PC-3 (cell line): ENCODE measurements around the gene LINC01488.

Source experiments
- EZH2 ChIP-seq: fragments of 300-600 bp; sonication (generic); IDR thresholded peaks from one replicate; pipeline ENCODE4 v1.6.1; 2017; ENCODE audit warnings: antibody characterized with exemption, mild to moderate bottlenecking, low read length; ENCODE audit not compliant: unreplicated experiment
- TF ChIP-seq, protein P1 (sequence below): fragments of 300-600 bp; sonication (generic); conservative IDR thresholded peaks from 2 replicates; pipeline ENCODE4 v1.5.1; 2017; ENCODE audit warnings: antibody characterized with exemption, low read depth, mild to moderate bottlenecking, low read length

DNA sequence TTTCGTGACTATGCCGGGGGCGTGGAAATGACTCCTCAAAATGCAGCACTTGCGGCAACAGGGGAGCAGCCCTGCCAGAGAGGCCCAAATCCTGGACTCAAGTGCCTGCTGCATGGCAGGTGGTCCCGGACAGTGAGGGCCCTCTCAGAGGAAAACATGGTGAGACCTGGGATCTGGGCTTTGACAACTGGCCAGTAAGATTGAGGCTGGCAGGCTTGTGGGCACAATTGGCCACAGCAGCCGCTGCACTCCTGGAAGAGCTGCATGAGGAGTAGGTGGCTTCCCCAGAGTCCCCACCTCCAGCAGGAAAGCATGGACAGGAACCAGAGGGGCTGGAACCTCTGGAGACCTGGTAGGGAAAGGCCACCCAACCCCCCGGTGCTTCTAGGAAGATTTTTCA is 13.4 kb downstream of the LINC01488 start:
- TF ChIP-seq EZH2, result no peak
- TF ChIP-seq, protein P1, sequence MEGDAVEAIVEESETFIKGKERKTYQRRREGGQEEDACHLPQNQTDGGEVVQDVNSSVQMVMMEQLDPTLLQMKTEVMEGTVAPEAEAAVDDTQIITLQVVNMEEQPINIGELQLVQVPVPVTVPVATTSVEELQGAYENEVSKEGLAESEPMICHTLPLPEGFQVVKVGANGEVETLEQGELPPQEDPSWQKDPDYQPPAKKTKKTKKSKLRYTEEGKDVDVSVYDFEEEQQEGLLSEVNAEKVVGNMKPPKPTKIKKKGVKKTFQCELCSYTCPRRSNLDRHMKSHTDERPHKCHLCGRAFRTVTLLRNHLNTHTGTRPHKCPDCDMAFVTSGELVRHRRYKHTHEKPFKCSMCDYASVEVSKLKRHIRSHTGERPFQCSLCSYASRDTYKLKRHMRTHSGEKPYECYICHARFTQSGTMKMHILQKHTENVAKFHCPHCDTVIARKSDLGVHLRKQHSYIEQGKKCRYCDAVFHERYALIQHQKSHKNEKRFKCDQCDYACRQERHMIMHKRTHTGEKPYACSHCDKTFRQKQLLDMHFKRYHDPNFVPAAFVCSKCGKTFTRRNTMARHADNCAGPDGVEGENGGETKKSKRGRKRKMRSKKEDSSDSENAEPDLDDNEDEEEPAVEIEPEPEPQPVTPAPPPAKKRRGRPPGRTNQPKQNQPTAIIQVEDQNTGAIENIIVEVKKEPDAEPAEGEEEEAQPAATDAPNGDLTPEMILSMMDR, result no peak
